Mesothelial cell of epicardium (in vitro differentiated cells): ENCODE data around the gene SLC9A9. TPM values are rescaled to one million over a fixed set of nuclear protein-coding genes. Genes with fewer than 3 reads are reported as not detected.
A peak's percentile ranks its signal among the peaks of the same experiment; 100 is the strongest.

Experiments used
- DNase-seq, 2 experiments: peaks; one replicate each; pipeline ENCODE4 v3.0.0; 2021; ENCODE audit warnings: low spot score in 2 of 2; ENCODE audit not compliant: unreplicated experiment in 2 of 2
- H3K27ac Mint-ChIP-seq: 2 replicates; pipeline ENCODE4 v1.8.0; 2021; ENCODE audit warnings: mixed read lengths
- H3K27me3 Mint-ChIP-seq: 2 replicates; pipeline ENCODE4 v1.8.0; 2021; ENCODE audit warnings: low read depth, mixed read lengths
- H3K36me3 Mint-ChIP-seq: 2 replicates; pipeline ENCODE4 v1.8.0; 2021; ENCODE audit warnings: mixed read lengths
- H3K4me1 Mint-ChIP-seq: 2 replicates; pipeline ENCODE4 v1.8.0; 2021; ENCODE audit warnings: mixed read lengths
- H3K4me3 Mint-ChIP-seq: 2 replicates; pipeline ENCODE4 v1.8.0; 2021; ENCODE audit warnings: mild to moderate bottlenecking, moderate library complexity, mixed read lengths
- H3K9me3 Mint-ChIP-seq: 2 replicates; pipeline ENCODE4 v1.8.0; 2021; ENCODE audit warnings: mixed read lengths
- CTCF ChIP-seq: fragments of 200-600 bp; sonication (generic); IDR thresholded peaks from one replicate; pipeline ENCODE4 v1.5.0; 2021; ENCODE audit warnings: antibody characterized with exemption; ENCODE audit not compliant: unreplicated experiment
- total RNA-seq: library from RNA; stranded (reverse); gene quantifications from 3 replicates; pipeline ENCODE4 v1.2.1, GENCODE V29; 2021

SLC9A9 gene
- total RNA-seq, 1 donor from 2014 or later: 2.7 TPM

DNA sequence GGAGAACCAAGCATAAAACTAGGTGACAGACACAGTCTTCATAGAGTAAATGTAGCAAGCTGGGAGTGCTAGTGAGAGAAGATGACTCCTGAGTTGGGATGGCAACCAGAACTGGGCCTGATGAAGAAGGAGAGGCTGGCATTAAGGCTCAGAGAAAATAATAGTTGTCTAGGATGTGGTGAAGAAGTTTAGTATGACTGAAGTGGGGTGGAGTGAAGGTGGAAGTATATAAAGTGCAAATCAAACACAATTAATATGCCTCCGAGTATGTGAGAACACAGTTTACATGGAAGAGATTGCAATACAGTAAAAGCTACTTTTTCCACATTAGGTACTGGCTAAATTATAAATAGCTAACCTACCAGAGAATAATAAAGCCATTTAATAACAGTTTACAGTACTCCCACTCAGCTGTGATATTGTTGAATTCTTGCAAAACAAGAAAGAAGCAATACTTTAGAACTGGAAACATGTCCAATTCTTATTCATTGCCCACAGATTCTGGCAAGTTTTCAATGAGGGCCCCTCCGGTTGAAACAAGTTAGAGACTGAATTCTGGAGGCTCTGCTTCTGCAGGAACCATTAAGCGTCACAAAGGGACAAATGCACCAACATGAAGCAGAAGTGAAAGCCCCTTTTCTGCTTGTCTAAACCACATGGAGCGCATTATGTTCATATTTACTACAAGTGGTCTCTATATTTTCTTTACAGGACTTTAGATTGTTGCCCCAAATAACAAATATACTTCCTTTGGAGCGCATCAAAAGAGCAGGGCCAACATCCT lies 243.7 kb downstream of the SLC9A9 start:
- no peak for TF ChIP-seq CTCF
- Mint-ChIP-seq H3K36me3 (no peaks in the 10 kb centered on the region), H3K4me3 (no peak overlapping the region), H3K4me1 (peaks cover 7% of the 10 kb centered on the region), H3K9me3 (no peaks in the 10 kb centered on the region), H3K27me3 (peaks cover 41% of the 10 kb centered on the region), H3K27ac (no peak overlapping the region)
- no peak for DNase-seq

- DNase-seq: no peak
- H3K4me3 Mint-ChIP-seq: no peak overlapping the region
- H3K36me3 Mint-ChIP-seq: no peaks in the 10 kb centered on the region
- no peak for TF ChIP-seq CTCF
- no peaks in the 10 kb centered on the region for H3K9me3 Mint-ChIP-seq
- peaks cover 7% of the 10 kb centered on the region for H3K4me1 Mint-ChIP-seq
- H3K27me3 Mint-ChIP-seq: peaks cover 36% of the 10 kb centered on the region
- no peak overlapping the region for H3K27ac Mint-ChIP-seq
Observed at GRCh38 chr3:143603774-143604173, 244.5 kb downstream of the SLC9A9 start.

DNA sequence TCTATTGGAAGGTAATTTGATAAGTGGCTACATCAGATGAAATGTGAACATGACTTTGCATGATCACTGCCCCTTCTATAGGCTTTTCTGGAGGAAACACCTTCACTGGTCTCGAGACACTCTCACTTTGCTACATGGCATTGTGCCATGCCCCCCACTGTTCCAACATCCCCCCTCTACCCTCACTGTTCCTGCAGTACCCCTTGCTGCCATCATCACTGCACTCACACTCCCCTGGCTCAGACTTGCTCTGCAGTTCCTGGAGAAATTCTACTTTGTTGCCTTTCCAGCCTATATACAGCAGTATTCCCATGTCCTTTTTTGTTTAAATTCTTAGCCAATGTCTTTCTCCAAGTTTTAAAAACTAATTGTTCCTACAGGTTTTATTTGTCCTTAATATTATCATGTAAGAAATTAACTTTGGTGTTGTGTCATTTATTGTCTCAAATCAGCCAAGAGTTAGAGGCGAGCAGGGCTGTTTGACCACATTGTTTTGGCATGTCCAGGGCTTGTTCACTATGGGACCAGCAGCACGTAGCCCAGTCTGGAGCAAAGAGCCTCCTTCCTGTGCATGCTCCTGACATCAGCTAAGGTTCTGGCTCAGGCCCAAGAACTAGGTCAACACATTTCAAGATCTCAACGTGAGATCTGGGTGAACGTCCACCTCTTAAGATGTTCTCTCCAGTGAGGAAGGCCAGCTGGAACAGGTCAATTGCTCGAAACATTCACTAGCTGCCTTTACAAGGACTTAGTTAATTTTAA lies 246.4 kb downstream of the SLC9A9 start:
- Mint-ChIP-seq H3K9me3 (no peaks in the 10 kb centered on the region), H3K27me3 (peaks cover 24% of the 10 kb centered on the region), H3K4me3 (no peak overlapping the region), H3K36me3 (no peaks in the 10 kb centered on the region), H3K4me1 (peaks cover 7% of the 10 kb centered on the region), H3K27ac (peak overlapping the region; percentile 51)
- no peak for TF ChIP-seq CTCF
- DNase-seq: no peak

DNA sequence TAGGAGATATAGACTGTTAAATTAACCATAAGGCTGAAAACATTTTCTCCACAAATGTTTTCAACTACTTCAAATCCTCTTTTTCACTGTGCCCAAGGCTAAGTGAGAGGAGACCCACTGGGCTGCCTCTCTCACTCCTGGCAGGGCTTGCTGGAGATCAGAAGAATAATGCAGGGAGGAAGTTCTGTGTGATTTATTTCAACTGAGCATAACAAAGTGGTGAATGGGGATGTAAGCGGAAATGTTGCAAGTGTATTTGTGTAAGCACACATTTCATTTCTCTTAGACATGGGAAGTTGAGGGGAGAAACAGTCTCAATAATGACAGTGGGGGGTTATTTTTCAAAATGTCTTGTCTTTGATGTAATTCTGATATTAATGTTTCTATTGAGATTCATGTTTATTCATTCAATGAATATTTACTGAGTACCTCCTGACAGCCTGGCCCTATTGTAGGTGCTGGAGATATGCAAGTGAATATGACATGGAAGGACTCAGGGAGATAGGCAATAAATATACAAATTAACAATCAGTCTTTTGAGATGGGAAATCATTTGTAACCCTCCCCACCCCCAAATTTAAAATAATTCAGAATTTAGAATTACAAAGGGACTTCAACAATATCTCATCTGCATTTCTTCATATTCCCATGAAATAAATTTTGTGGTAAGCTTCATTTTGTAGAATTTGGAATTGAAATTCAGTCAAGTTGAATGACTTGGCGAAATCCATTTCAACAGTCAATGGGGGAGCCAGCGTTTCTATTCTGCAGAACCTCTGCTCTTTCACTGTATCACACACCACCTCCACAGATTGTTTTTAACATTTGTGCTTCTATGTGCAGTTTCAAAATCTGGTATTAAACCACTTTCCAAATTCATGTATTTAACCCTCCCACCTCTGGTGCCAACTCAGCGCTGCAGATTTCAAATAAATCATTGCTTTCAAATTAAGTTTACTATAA lies 247.2 kb downstream of the SLC9A9 start:
- H3K27me3 Mint-ChIP-seq: peaks cover 21% of the 10 kb centered on the region
- H3K4me1 Mint-ChIP-seq: peaks cover 7% of the 10 kb centered on the region
- H3K9me3 Mint-ChIP-seq: no peaks in the 10 kb centered on the region
- H3K4me3 Mint-ChIP-seq: no peak overlapping the region
- DNase-seq: no peak
- H3K36me3 Mint-ChIP-seq: no peaks in the 10 kb centered on the region
- TF ChIP-seq CTCF: no peak
- no peak overlapping the region for H3K27ac Mint-ChIP-seq
